ENCODE measurements around the gene NDUFB3.
A peak's percentile ranks its signal among the peaks of the same experiment; 100 is the strongest.
"Not testable (repeated sequence)": the region's sequence is repeated elsewhere in the genome, so short reads cannot be mapped to it uniquely, and the experiment has no call there.

NDUFB3 gene

DNA sequence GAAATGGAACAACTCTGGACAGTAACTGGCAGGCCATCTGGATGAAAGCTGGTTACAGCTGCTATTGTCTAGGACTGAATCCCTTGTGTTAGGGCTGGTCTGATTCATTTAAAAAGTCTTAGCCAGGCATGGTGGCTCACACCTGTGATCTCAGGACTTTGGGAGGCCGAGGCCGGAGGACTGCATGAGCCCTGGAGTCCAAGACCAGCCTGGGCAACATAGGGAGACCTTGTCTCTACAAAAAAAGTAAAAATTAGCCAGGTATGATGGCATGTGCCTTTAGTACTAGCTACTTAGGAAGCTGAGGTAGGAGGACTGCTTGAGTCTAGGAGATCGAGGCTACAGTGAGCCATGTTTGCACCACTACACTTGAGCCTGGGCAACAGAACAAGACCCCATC lies 28.7 kb downstream of the NDUFB3 start:
- no peak for DNase-seq

GRCh38 chr2:201105759-201106158 lies 34.0 kb downstream of the NDUFB3 start:
- DNase-seq, result no peak

DNA sequence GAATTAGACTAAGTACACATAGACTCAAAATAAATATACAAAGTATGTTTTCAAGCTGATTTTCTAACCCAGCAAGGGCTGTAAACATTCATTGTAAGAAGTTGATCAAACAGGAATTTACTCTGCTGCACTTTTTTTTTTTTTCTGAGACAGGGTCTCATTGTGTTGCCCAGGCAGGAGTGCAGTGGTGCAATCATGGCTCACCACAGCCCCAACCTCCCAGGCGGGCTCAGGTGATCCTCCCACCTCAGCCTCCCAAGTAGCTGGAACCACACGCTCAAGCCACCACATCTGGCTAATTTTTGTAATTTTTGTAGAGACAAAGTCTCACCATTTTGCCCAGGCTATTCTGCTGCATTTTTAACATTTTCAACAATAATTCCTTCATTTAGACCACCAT lies 35.8 kb downstream of the NDUFB3 start:
- DNase-seq, result no peak

GRCh38 chr2:201108341-201108740 lies 36.5 kb downstream of the NDUFB3 start:
- DNase-seq, result no peak

DNA sequence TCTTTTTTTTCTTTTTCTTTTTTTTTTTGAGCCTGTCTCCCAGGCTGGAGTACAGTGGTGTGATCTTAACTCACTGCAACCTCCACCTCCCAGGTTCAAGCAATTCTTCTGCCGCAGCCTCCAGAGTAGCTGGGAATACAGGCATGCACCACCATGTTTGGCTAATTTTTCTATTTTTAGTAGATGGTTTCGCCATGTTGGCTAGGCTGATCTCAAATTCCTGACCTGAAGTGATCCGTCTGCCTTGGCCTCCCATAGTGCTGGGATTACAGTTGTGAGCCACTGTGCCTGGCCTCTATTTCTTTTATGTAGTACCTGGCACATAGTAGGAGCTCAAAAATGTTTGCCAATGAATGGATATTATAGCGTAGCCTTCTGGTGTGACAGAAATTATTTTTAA lies 37.4 kb downstream of the NDUFB3 start:
- no peak for DNase-seq

- DNase-seq, result no peak
Observed at GRCh38 chr2:201110615-201111014, 38.8 kb downstream of the NDUFB3 start.

DNA sequence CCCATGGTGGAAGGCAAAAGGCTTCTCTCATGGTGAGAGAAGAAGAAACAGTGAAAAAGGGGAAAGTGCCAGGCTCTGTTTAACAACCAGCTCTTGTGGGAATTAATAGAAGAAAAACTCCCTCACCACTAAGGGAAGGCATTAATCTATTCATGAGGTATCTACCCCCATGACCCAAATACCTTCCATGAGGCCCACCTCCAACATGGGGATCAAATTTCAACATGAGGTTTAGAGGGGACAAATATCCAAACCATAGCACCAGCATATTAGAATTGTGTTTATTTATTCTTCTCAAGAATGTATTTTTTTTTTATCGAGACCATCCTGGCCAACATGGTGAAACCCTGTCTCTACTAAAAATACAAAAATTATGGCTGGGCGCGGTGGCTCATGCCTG lies 39.3 kb downstream of the NDUFB3 start:
- no peak for DNase-seq

DNA sequence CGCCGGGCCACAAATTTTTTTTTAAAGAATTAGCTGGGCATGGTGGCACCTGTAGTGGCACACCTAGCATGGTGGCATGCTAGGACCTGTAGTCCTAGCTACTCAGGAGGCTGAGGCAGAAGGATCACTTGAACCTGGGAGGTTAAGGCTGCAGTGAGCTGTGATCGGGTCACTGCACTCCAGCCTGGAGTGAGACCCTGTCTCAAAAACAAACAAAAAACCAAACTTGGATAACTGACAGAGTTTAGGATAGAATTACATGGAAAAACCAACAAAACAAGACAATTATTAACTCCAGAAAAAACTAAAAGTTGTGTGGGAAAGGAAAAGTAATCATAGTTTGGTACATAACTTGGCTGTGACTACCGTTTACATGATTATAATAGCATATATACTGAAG lies 42.5 kb downstream of the NDUFB3 start:
- DNase-seq, result no peak

DNA sequence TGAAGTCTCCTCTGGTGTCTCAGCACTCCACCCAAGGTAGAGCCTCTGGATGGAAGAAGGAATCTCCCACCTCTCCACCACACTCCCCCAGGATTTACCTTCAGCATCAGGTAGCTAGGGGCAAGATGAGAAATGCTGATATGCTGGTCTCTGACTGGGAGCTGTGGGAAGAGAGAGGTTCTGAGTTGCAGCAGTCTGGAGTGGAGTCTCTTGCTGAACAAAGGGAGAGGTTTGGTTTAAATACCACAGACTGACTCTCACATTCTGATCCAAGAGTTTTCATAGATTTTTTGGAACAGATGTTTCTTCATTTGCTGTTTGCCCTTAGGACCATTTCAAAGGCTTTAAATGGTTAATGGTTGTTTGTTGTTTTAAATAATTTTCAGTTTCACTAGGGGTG lies 43.0 kb downstream of the NDUFB3 start:
- DNase-seq, result no peak

- peak; percentile 67 for DNase-seq
Observed at GRCh38 chr2:201116115-201116958, 44.5 kb downstream of the NDUFB3 start, which contains the start of gene CFLAR. TSS of gene CFLAR (plus strand) at chr2:201116164. CDS start at chr2:201129866, 13,702 bp downstream.

GRCh38 chr2:201116959-201117734 lies 45.3 kb downstream of the NDUFB3 start:
- DNase-seq, result no peak

DNA sequence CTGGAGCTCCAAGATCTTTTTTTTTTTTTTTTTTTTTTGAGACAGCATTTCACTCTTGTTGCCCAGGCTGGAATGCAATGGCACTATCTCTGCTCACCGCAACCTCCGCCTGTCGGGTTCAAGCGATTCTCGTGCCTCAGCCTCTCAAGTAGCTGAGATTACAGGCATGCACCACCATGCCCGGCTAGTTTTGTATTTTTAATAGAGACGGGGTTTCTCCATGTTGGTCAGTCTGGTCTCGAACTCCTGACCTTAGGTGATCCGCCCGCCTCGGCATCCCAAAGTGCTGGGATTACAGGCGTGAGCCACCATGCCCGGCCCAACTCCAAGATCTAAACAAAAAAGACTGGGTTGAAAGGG lies 45.9 kb downstream of the NDUFB3 start:
- DNase-seq, result not testable (repeated sequence)

DNA sequence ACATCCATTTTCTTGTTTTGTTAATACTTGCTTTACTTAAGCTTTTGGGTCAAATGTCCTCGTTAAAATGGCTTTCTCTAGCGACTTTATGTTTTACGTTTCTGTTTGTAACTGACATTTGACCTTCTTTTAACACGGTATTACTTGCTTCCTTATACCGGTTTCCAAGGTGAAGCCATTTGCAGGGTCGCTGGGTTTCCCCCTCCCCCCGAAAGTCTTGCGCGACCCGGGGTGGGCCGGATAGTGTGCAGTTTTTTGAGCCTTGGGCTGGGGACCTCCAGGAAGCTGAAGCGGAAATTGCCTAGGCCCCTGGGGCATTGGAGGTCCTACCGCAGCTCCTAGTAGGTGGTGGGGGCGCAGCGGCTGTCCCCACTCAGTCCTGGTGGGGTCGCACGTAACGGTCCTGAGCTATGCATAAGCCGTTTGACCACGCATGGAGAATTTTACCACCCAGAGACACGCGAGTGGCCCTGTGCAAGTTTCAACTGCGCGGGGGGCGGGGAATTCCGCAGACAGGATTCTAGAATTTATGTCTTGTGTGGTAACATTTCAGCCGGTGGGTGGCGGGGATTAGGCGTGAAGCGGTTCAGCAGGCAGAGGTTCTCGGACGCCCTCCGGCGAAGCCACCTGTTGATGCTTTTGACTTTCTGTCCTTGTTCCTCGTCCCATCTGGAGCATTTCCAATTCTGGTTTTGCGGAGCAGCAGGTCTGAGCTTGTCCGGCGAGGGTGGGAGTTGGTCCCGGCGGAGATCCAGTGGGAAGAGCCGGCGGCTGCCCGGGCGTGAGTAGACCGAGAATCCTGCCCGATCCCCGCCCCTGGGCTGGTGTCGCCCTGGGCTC lies 46.5 kb downstream of the NDUFB3 start:
- peak; percentile 86 for DNase-seq

DNA sequence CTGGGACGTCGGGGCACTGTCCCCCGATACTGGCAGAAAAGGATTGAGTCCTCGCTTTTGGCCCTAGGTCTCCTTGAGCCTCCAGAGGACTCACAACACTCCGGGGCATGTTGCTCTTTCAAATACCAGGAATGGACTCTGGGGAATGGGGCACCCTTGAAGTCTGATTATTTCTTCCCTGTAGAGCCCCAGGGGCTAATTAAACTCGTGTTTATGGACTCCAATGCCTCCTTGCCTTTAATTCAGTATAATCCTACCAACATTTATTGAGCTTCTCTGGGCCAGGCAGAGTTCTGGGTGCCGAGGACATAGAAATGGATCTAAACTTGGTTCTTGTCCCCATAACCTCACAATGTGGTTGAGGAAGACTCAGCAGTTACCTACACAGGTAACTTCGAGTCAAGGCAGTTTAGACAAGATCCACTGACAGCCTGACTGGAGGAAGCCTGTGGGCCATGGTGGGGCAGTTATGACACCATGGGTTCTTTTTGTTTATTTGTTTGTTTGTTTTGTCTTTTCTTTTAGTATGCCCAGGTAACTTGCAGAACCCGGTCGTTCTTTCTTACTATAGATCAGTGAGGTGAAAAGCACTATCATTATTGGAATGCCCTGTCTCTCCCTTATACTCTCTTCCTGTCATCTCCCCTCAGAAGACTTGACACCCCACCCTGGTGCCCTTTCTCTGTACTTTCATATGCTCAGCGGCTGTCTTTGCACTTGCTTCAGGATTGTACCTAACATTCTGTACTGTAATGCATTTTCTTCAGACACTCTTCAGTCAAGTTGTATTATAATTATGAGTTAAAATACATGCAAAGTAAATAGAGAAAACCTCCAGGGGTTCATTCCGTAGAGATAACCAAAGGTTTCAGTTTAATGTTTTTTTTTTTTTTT lies 47.4 kb downstream of the NDUFB3 start:
- no peak for DNase-seq

DNA sequence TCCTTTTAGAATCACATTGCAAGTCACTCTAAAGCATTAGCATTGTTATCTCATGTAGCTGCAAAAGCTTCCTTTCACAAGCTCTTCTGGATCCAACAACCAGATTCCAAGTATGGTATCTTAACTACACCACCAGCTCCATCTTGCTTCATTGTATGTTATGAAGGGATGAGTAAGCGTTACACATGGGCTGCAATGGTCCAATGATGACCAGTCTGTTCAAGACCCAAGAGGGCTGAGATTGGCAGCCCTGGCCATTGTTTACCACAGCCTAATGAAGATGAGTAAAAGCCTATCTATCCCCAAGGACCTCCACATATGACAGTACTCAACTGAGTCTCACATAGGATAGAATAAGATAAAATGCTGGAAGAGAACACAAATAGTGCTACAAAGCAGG lies 50.5 kb downstream of the NDUFB3 start:
- no peak for DNase-seq

GRCh38 chr2:201126308-201127151 lies 54.7 kb downstream of the NDUFB3 start:
- no peak for DNase-seq

DNA sequence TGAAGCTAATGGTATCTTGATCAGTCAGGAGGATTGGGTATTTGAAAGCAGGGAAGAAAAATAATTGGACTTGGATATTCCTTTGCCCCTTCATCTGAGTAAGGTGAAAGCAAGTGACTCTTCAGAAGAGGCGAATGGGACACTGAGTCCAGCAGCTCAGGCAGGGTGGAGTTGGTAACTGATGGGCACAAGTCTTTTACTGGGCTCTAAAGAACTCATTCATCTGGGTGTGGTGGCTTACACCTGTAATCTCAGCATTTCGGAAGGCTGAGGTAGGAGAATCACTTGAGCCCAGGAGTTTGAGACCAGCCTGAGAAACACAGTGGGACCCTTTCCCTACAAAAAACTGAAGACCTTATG lies 55.3 kb downstream of the NDUFB3 start:
- DNase-seq, result no peak

- no peak for DNase-seq
Observed at GRCh38 chr2:201127570-201127969, 55.8 kb downstream of the NDUFB3 start.

DNA sequence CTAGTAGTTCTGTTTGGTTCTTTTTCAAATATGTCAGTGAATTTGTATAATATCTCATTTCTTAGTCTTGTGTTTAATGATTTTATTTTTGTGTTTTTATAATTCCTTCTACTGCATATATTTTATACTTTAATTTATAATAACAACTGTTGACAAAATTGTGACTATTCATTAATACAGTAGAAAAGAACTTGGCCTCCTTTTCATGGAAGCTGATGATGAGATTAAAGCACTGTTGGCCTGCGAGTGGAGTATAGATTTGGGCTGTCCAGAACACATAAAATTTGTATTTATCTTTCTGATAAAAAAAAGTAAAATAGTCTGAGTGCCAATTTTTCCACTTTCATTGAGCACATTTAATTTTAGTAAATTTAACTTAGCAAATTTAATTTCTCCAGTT lies 56.2 kb downstream of the NDUFB3 start:
- no peak for DNase-seq

GRCh38 chr2:201128933-201129505 lies 57.2 kb downstream of the NDUFB3 start:
- no peak for DNase-seq
